H1 (cell line): ENCODE measurements around the gene CEMP1. TPM values are rescaled to one million over a fixed set of nuclear protein-coding genes. Genes with fewer than 3 reads are reported as not detected.

Experiments
- CBX5 ChIP-seq: fragments of 300-800, 300-1000 bp; sonication (generic); IDR thresholded peaks from 2 replicates; pipeline ENCODE4 v1.7.1; 2016; ENCODE audit warnings: antibody characterized with exemption, low read length, low read depth
- PHF8 ChIP-seq: fragments of 200-600 bp; sonication (generic); conservative IDR thresholded peaks from 2 replicates; pipeline ENCODE4 v1.7.1; 2012; ENCODE audit warnings: low read depth, mild to moderate bottlenecking, inconsistent platforms, low read length, moderate library complexity
- SP2 ChIP-seq: IDR thresholded peaks from 2 replicates; pipeline ENCODE4 v1.6.1; 2012; ENCODE audit warnings: mild to moderate bottlenecking, low read length, inconsistent platforms
- SUZ12 ChIP-seq: fragments of 200-600 bp; sonication (generic); IDR thresholded peaks from 2 replicates; pipeline ENCODE4 v1.6.1; 2012; ENCODE audit warnings: mild to moderate bottlenecking, inconsistent platforms, low read length, moderate library complexity, mixed read lengths
- TBP ChIP-seq: IDR thresholded peaks from 2 replicates; pipeline ENCODE4 v1.6.1; 2011; ENCODE audit warnings: low read depth, low read length, improper control_type of control experiment
- TEAD4 ChIP-seq: IDR thresholded peaks from 2 replicates; pipeline ENCODE4 v1.6.1; 2012; ENCODE audit warnings: low read depth, low read length, inconsistent platforms, mixed read lengths
- polyA plus RNA-seq, 7 experiments: library from polyadenylated mRNA; depleted of rRNA in 3 of 7; stranded (reverse) in 5 of 7; unstranded in 2 of 7; fragments of >200 nt in 5 of 7; fragments of 200-250 nt in 2 of 7; gene quantifications; 1 replicate in 5 of 7; 2 replicates in 1 of 7; 4 replicates in 1 of 7; pipeline versions ENCODE4 v1.2.1 to v1.2.3, GENCODE V29; 2011 to 2013; ENCODE audit warnings: missing spikeins in 2 of 7, mixed read lengths in 2 of 7
- total RNA-seq: library from RNA; stranded (reverse); fragmentation: NEBNext Ultra II Directional; extraction: Animal tissue kit (Norgen Biotek cat#: 25700); gene quantifications from 2 replicates; pipeline ENCODE4 v1.2.1, GENCODE V29; 2021
- TF ChIP-seq, protein P1 (sequence below): IDR thresholded peaks from 2 replicates; pipeline ENCODE4 v1.6.1; 2011; ENCODE audit warnings: low read length, improper control_type of control experiment

The CEMP1 gene
- total and polyA plus RNA-seq, 2 of the 8 experiments (the other 6 are each of a cell fraction or from before 2014, with no cell fraction given) = not detected

DNA sequence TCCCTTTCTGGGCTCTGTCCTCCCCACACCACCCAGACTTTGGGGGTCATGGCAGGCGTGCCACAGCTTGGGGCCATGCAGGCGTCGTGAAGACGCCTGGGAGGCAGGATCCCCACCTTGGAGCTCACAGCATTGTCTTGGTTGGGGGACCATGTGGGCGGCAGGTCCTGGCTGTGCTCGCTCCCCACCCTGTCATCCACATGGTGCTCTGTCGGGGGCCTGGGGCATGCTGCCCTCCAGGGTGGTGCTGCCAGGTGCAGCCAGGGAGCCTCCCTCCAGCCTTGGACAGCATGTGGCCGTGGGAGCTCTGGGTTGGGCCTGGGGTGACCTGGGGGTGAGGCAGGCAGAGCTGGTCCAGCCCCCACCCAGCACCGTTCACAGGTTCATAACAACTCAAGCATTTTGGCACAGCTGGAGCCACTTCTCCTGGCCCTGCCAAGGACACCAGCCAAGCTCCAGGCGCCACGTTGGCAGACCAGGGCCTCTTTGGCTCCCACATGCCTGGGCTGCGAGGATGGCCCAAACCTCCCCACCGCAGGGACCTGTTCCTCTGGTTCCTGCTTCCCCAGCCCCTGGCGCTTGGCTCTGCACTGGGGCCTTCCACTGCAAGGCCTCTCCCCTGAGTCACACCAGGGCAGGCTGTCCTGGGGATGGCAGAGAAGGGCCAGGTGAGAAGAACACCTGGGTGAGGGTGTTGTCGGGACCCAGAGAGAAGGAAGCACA, 32.5 kb downstream of the CEMP1 start (continued):
- TF ChIP-seq CBX5 (no peak), TEAD4 (no peak), PHF8 (no peak), TBP (no peak), SUZ12 (no peak), SP2 (no peak)
- TF ChIP-seq, protein P1, sequence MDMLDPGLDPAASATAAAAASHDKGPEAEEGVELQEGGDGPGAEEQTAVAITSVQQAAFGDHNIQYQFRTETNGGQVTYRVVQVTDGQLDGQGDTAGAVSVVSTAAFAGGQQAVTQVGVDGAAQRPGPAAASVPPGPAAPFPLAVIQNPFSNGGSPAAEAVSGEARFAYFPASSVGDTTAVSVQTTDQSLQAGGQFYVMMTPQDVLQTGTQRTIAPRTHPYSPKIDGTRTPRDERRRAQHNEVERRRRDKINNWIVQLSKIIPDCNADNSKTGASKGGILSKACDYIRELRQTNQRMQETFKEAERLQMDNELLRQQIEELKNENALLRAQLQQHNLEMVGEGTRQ = no peak
